OCI-LY3 (cell line): ENCODE data around the gene PDZRN3.

ENCODE experiments used
- EZH2phosphoT487 ChIP-seq: fragments of 200-600 bp; shearing (Covaris generic); IDR thresholded peaks from 2 replicates; pipeline ENCODE4 v1.6.1; 2018; ENCODE audit warnings: antibody characterized with exemption, mixed run types, low read depth
- TF ChIP-seq, protein P1 (sequence below): fragments of 200-600, 300-600 bp; sonication (generic); IDR thresholded peaks from 2 replicates; pipeline ENCODE4 v1.5.1; 2014; ENCODE audit warnings: antibody characterized with exemption, low read length, low read depth

DNA sequence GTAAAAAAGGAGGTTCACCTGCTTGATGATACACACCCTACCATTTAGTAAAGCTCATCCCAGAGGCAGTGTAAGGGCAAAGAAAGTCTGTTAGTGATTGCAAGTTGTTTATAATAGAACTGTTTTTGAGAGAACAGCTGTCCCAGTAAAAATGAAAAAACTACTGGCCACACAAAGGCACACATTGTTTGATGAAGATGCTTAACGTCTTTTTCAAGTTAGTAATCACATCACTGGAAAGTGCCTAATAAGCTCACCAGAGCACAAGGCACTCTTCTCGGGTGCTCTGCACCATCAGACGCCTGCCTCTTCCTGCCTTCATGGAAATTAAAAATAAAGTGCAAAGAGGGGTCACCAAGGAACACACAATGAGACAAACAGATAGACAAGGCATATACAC is 186.9 kb downstream of the PDZRN3 start:
- TF ChIP-seq, protein P1, sequence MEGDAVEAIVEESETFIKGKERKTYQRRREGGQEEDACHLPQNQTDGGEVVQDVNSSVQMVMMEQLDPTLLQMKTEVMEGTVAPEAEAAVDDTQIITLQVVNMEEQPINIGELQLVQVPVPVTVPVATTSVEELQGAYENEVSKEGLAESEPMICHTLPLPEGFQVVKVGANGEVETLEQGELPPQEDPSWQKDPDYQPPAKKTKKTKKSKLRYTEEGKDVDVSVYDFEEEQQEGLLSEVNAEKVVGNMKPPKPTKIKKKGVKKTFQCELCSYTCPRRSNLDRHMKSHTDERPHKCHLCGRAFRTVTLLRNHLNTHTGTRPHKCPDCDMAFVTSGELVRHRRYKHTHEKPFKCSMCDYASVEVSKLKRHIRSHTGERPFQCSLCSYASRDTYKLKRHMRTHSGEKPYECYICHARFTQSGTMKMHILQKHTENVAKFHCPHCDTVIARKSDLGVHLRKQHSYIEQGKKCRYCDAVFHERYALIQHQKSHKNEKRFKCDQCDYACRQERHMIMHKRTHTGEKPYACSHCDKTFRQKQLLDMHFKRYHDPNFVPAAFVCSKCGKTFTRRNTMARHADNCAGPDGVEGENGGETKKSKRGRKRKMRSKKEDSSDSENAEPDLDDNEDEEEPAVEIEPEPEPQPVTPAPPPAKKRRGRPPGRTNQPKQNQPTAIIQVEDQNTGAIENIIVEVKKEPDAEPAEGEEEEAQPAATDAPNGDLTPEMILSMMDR: no peak
- TF ChIP-seq EZH2phosphoT487: no peak
